Memory B cell (primary cell): ENCODE measurements around the gene ARHGAP8.
"Not testable (repeated sequence)": the region's sequence is repeated elsewhere in the genome, so short reads cannot be mapped to it uniquely, and the experiment has no call there.

Experiments used
- ATAC-seq: fragments of 150-1000 bp; cut with Tn5 transposase; 2 replicates; pipeline ENCODE4 v1.10.0; 2021; ENCODE audit warnings: low read depth, mild to moderate bottlenecking, moderate library complexity
- DNase-seq, 2 donors: peaks; one replicate each; pipeline ENCODE4 v3.0.0; 2022; ENCODE audit warnings: low spot score in 2 of 2
- H3K27ac Mint-ChIP-seq: one replicate; pipeline ENCODE4 v1.8.0; 2022; ENCODE audit warnings: mild to moderate bottlenecking, moderate library complexity, mixed read lengths
- H3K27me3 Mint-ChIP-seq: one replicate; pipeline ENCODE4 v1.8.0; 2022; ENCODE audit warnings: mixed read lengths
- H3K36me3 Mint-ChIP-seq: one replicate; pipeline ENCODE4 v1.8.0; 2022; ENCODE audit warnings: mild to moderate bottlenecking, mixed read lengths
- H3K4me1 Mint-ChIP-seq: one replicate; pipeline ENCODE4 v1.8.0; 2022; ENCODE audit warnings: mixed read lengths
- H3K4me3 Mint-ChIP-seq: one replicate; pipeline ENCODE4 v1.8.0; 2022; ENCODE audit warnings: mild to moderate bottlenecking, moderate library complexity, mixed read lengths
- H3K9me3 Mint-ChIP-seq: one replicate; pipeline ENCODE4 v1.8.0; 2022; ENCODE audit warnings: mixed read lengths

The ARHGAP8 gene

GRCh38 chr22:44891791-44892190 lies 139.4 kb downstream of the ARHGAP8 start:
- Mint-ChIP-seq H3K27ac (no peak overlapping the region), H3K36me3 (no peaks in the 10 kb centered on the region), H3K27me3 (peaks cover 2% of the 10 kb centered on the region), H3K4me1 (no peaks in the 10 kb centered on the region), H3K9me3 (no peaks in the 10 kb centered on the region), H3K4me3 (no peak overlapping the region)
- DNase-seq (no peak), ATAC-seq (no peak)

DNA sequence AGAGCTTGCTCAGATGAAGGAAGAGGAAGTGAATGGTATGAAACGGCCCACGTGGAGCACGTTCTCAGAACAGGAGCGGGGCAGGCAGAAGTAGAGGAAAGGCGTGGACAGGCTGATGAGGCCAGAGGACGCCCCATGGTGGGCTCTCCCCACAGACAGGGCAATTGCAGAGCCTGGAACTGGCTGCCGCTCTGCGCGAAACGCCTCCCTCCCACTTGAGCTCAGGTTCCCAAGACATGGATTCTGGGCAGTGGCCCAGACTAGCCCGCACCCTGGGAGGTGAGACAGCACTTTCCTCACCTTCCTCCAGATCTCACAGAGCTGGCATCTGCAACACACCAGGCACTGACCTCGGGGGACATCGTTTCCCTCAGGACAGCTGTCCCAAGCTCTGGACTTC lies 139.9 kb downstream of the ARHGAP8 start:
- H3K27ac Mint-ChIP-seq = no peak overlapping the region
- ATAC-seq (no peak), DNase-seq (no peak)
- no peaks in the 10 kb centered on the region for H3K4me1 Mint-ChIP-seq
- no peaks in the 10 kb centered on the region for H3K36me3 Mint-ChIP-seq
- H3K27me3 Mint-ChIP-seq = peaks cover 2% of the 10 kb centered on the region
- H3K9me3 Mint-ChIP-seq = no peaks in the 10 kb centered on the region
- H3K4me3 Mint-ChIP-seq = no peak overlapping the region

DNA sequence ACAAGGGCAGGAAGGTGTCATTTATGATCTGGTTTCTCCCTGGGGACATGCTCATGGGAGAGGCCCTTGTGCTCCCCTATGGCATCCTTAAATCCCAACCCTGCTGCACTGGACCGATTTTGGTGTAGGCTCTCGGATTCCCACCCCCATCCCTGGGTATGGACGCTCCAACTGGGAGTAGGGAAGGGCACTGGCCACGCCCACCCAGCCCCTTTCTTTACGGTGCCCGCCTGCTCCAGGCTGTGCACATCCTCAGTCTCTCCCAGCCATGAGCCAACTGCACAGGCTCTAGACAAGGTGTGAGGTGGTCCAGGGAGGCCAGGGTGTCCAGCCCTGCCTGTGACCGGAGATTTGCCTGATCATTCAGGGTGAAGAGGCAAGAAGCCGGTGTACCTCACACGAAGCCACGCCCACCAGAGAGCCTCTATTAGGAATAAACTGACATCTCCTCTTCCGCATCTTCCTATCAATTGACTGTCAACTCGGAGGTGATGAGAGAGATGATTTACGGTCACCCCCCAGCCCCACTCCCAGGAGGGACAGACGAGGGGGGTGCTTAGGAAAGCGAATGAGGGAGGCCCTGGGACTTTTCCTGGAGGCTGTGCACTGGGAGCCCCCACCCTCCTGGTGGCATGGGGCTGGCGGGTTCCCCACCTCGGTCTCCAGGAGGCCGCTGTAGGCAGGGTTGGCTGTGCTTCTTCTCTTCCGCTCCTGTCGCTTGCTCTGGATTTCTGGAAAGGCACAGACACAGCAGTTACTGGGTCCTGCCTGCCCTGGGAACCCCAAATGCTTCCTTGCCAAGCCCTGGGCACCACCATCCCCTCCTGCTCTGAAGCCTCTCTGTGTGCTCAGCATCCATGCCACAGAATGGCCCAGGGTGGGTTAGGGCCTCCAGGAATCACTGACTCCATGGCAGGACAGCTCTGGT lies 140.7 kb downstream of the ARHGAP8 start:
- Mint-ChIP-seq H3K27ac (no peak overlapping the region), H3K4me1 (no peaks in the 10 kb centered on the region), H3K4me3 (no peak overlapping the region), H3K27me3 (peaks cover 2% of the 10 kb centered on the region), H3K36me3 (no peaks in the 10 kb centered on the region), H3K9me3 (no peaks in the 10 kb centered on the region)
- DNase-seq (no peak), ATAC-seq (no peak)

DNA sequence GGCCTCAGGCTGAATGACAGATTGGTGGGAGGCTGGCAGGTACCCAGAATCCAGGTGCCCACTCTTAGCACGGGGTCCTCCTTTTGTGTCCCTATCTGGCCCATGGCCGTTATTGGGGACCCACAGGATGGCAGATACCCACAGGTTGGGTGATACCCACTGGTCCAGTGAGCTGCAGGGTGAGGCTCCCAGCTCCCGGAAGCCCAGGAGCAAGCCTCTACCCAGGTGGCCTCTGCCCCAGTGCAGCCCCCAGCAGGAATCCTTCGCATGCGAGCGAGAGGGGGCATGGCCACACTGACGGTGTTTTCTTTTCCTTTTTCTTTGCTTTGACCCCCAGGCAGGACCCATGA lies 141.3 kb downstream of the ARHGAP8 start:
- ATAC-seq (no peak), DNase-seq (no peak)
- peaks cover 2% of the 10 kb centered on the region for H3K27me3 Mint-ChIP-seq
- H3K27ac Mint-ChIP-seq = no peak overlapping the region
- no peaks in the 10 kb centered on the region for H3K36me3 Mint-ChIP-seq
- no peak overlapping the region for H3K4me3 Mint-ChIP-seq
- no peaks in the 10 kb centered on the region for H3K4me1 Mint-ChIP-seq
- no peaks in the 10 kb centered on the region for H3K9me3 Mint-ChIP-seq

- Mint-ChIP-seq H3K4me3 (no peak overlapping the region), H3K9me3 (no peaks in the 10 kb centered on the region), H3K36me3 (no peaks in the 10 kb centered on the region), H3K27me3 (peaks cover 2% of the 10 kb centered on the region), H3K27ac (no peak overlapping the region), H3K4me1 (no peaks in the 10 kb centered on the region)
- ATAC-seq (no peak), DNase-seq (no peak)
Observed at GRCh38 chr22:44894321-44894720, 141.9 kb downstream of the ARHGAP8 start.

DNA sequence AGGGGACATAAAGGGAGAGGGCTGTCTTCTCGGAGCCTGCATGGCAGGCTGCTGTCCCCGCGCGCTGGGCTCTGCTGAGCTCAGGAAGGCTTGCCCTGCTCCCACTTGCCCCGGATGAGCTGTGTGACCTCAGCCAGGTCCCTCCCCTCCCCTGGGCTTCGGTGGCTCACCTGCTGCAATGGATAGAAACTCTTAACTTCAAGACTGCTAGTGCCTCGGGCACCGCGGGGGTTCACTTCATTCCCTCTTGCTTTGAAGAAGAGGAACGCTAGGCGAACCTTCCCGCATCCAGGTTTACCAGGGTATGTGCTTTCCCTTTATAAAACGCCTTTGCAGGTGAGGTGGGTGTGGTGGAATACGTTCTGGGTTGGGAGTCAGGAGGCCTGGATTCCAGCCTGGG lies 142.4 kb downstream of the ARHGAP8 start:
- Mint-ChIP-seq H3K27ac (no peak overlapping the region), H3K4me3 (no peak overlapping the region), H3K27me3 (peaks cover 2% of the 10 kb centered on the region), H3K36me3 (no peaks in the 10 kb centered on the region), H3K4me1 (no peaks in the 10 kb centered on the region), H3K9me3 (no peaks in the 10 kb centered on the region)
- no peak for DNase-seq
- no peak for ATAC-seq

- ATAC-seq (no peak), DNase-seq (no peak)
Observed at GRCh38 chr22:44895296-44896055, 143.1 kb downstream of the ARHGAP8 start.

GRCh38 chr22:44898236-44898635 lies 145.9 kb downstream of the ARHGAP8 start:
- DNase-seq (no peak), ATAC-seq (no peak)
- H3K4me1 Mint-ChIP-seq = no peaks in the 10 kb centered on the region
- no peak overlapping the region for H3K27ac Mint-ChIP-seq
- peaks cover 4% of the 10 kb centered on the region for H3K27me3 Mint-ChIP-seq
- H3K36me3 Mint-ChIP-seq = no peaks in the 10 kb centered on the region
- peaks cover 5% of the 10 kb centered on the region for H3K9me3 Mint-ChIP-seq
- H3K4me3 Mint-ChIP-seq = no peak overlapping the region

More at GRCh38 chr22:44895296-44896055, 143.1 kb downstream of the ARHGAP8 start:
- peaks cover 2% of the 10 kb centered on the region for H3K27me3 Mint-ChIP-seq
- no peak overlapping the region for H3K27ac Mint-ChIP-seq
- no peaks in the 10 kb centered on the region for H3K36me3 Mint-ChIP-seq
- no peaks in the 10 kb centered on the region for H3K4me1 Mint-ChIP-seq
- H3K9me3 Mint-ChIP-seq = no peaks in the 10 kb centered on the region
- H3K4me3 Mint-ChIP-seq = no peak overlapping the region

GRCh38 chr22:44901301-44901700 lies 148.9 kb downstream of the ARHGAP8 start:
- no peak overlapping the region for H3K27ac Mint-ChIP-seq
- peaks cover 11% of the 10 kb centered on the region for H3K9me3 Mint-ChIP-seq
- peaks cover 4% of the 10 kb centered on the region for H3K36me3 Mint-ChIP-seq
- H3K27me3 Mint-ChIP-seq = peaks cover 12% of the 10 kb centered on the region
- H3K4me1 Mint-ChIP-seq = no peaks in the 10 kb centered on the region
- DNase-seq (no peak), ATAC-seq (no peak)
- H3K4me3 Mint-ChIP-seq = no peak overlapping the region

GRCh38 chr22:44903164-44903563 lies 150.8 kb downstream of the ARHGAP8 start:
- H3K9me3 Mint-ChIP-seq = peaks cover 11% of the 10 kb centered on the region
- not testable (repeated sequence) for ATAC-seq, H3K4me1 Mint-ChIP-seq, DNase-seq, H3K36me3 Mint-ChIP-seq, H3K27ac Mint-ChIP-seq, H3K4me3 Mint-ChIP-seq
- peaks cover 15% of the 10 kb centered on the region for H3K27me3 Mint-ChIP-seq

- not testable (repeated sequence) for ATAC-seq, H3K36me3 Mint-ChIP-seq, DNase-seq, H3K4me3 Mint-ChIP-seq, H3K4me1 Mint-ChIP-seq, H3K27ac Mint-ChIP-seq
- Mint-ChIP-seq H3K9me3 (peaks cover 11% of the 10 kb centered on the region), H3K27me3 (peaks cover 19% of the 10 kb centered on the region)
Observed at GRCh38 chr22:44904492-44905152, 152.2 kb downstream of the ARHGAP8 start.

DNA sequence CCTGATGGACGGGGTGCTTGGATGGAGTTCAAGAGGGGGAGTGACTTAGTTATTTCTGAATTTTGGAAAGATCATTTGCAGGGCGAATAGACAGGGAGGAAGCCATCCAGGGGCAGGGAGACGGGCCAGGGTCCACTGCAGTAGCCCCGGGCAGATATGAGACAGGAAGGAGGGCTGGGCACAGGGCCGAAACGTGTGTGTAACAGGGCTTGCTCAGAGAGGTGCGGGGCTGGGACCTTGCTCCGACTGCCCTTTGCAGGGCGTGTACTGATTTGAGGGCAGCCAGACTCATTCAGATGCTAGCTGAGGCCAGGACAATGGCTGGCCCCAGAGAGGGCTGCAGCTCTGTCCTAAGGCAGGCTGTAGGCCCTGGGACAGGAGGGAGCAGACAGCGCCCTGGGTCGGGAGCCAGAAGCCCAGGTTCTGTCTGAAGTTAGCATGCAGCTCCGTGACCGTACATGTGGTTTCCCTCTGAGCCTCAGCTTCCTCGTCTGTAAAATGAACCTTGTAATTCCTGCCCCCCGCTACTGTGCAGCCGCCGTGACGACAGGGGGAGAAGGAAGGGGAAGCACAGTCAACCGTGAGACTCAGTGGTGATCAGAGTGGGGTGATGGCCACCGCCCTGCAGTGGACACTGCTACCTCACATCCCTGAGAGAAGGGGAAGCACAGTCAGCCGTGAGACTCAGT lies 154.0 kb downstream of the ARHGAP8 start:
- Mint-ChIP-seq H3K27me3 (peaks cover 25% of the 10 kb centered on the region), H3K4me1 (no peaks in the 10 kb centered on the region), H3K4me3 (no peak overlapping the region), H3K27ac (no peak overlapping the region), H3K9me3 (peaks cover 22% of the 10 kb centered on the region), H3K36me3 (peaks cover 6% of the 10 kb centered on the region)
- ATAC-seq (no peak), DNase-seq (no peak)

GRCh38 chr22:44906999-44907644 lies 154.7 kb downstream of the ARHGAP8 start:
- ATAC-seq (no peak), DNase-seq (no peak)
- peaks cover 6% of the 10 kb centered on the region for H3K36me3 Mint-ChIP-seq
- H3K9me3 Mint-ChIP-seq = peaks cover 23% of the 10 kb centered on the region
- H3K27ac Mint-ChIP-seq = no peak overlapping the region
- H3K4me1 Mint-ChIP-seq = no peaks in the 10 kb centered on the region
- H3K4me3 Mint-ChIP-seq = no peak overlapping the region
- peaks cover 27% of the 10 kb centered on the region for H3K27me3 Mint-ChIP-seq
